GM12801 (cell line): ENCODE results near the gene CCNJL.

Source experiments
- CTCF ChIP-seq: IDR thresholded peaks from one replicate; pipeline ENCODE4 v1.5.1; 2011; ENCODE audit warnings: control low read depth; ENCODE audit not compliant: insufficient read length; ENCODE audit errors: extremely low read depth

The CCNJL gene

GRCh38 chr5:160297776-160298175 is 14.6 kb downstream of the CCNJL start:
- no peak for TF ChIP-seq CTCF

- TF ChIP-seq CTCF = no peak
These were observed 15.4 kb downstream of the CCNJL start for GRCh38 chr5:160297004-160297403.

GRCh38 chr5:160296496-160296895 is 15.9 kb downstream of the CCNJL start:
- TF ChIP-seq CTCF = no peak

GRCh38 chr5:160293901-160294561 is 18.3 kb downstream of the CCNJL start:
- TF ChIP-seq CTCF = no peak

GRCh38 chr5:160293386-160293785 is 19.0 kb downstream of the CCNJL start:
- TF ChIP-seq CTCF = no peak

GRCh38 chr5:160291467-160291866 is 20.9 kb downstream of the CCNJL start:
- TF ChIP-seq CTCF = no peak

- TF ChIP-seq CTCF = no peak
These were observed 21.6 kb downstream of the CCNJL start for GRCh38 chr5:160290751-160291150.
